ENCODE measurements around the gene PCED1B.
"Not testable (repeated sequence)": the region's sequence is repeated elsewhere in the genome, so short reads cannot be mapped to it uniquely, and the experiment has no call there.

PCED1B gene

DNA sequence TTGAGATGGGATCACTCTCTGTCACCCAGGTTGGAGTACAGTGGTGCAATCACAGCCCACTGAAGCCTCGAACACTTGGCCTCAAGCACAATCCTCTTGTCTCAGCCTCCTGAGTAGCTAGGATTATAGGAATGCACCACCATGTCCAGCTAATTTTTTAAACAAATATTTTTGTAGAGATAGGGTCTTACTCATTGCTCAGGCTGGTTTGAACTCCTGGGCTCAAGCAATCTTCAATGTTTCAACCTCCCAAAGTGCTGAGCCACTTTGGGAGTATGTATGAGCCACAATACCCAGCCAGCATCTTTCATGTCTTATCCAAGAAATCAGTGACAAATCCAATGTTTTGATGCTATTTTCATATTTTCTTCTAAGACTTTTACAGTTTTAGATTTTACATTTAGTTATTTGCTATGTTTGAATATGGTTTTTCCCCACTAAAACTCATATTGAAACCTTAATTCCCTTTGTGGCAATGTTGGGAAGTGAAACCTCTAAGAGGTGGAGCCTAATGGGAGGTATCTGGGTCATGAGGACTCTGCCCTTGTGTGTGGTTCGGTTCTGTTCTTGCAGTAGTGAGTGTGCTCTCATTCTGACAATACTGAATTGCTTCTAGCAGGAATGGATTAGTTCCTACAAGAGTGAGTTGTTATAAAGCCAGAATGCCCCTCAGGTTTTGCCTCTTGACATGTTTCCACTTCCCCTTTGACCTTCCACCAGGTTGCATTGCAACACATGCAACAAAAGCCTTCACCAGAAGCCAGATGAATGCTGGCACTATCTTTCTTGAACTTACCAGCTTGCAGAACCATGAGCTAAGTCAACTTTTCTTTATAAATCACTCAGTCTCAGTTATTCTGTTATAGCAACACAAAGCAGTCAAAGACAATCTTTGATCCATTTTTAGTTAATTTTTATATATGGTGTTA is 81.2 kb downstream of the PCED1B start:
- Histone ChIP-seq H3K4me3 (ENCODE audit: low read length) (no peak overlapping the region), H3K4me1 (ENCODE audit: insufficient read depth, low read length) (no peaks in the 10 kb centered on the region), H3K27ac (ENCODE audit: low read length) (no peak overlapping the region), H3K9me3 (ENCODE audit: insufficient read depth, low read depth, low read length) (peaks cover 4% of the 10 kb centered on the region; the same call in 1 of the 2 replicates), H3K36me3 (ENCODE audit: insufficient read depth, low read depth, low read length) (no peaks in the 10 kb centered on the region), H3K27me3 (ENCODE audit: insufficient read depth, low read length) (no peaks in the 10 kb centered on the region), H3K9ac (ENCODE audit: low read depth, low read length) (no peak overlapping the region)

GRCh38 chr12:47164116-47164515 is 84.7 kb downstream of the PCED1B start:
- H3K9me3 ChIP-seq (ENCODE audit: insufficient read depth, low read depth, low read length): peaks cover 4% of the 10 kb centered on the region; the same call in 1 of the 2 replicates
- H3K4me3 ChIP-seq (ENCODE audit: low read length): no peak overlapping the region
- no peaks in the 10 kb centered on the region for H3K4me1 ChIP-seq (ENCODE audit: insufficient read depth, low read length)
- H3K9ac ChIP-seq (ENCODE audit: low read depth, low read length): no peak overlapping the region
- H3K27ac ChIP-seq (ENCODE audit: low read length): no peak overlapping the region
- H3K36me3 ChIP-seq (ENCODE audit: insufficient read depth, low read depth, low read length): no peaks in the 10 kb centered on the region
- no peaks in the 10 kb centered on the region for H3K27me3 ChIP-seq (ENCODE audit: insufficient read depth, low read length)

- Histone ChIP-seq H3K9me3 (ENCODE audit: insufficient read depth, low read depth, low read length) (peaks cover 4% of the 10 kb centered on the region; the same call in 1 of the 2 replicates), H3K4me1 (ENCODE audit: insufficient read depth, low read length) (no peaks in the 10 kb centered on the region), H3K4me3 (ENCODE audit: low read length) (no peak overlapping the region), H3K9ac (ENCODE audit: low read depth, low read length) (no peak overlapping the region), H3K27ac (ENCODE audit: low read length) (no peak overlapping the region), H3K36me3 (ENCODE audit: insufficient read depth, low read depth, low read length) (no peaks in the 10 kb centered on the region), H3K27me3 (ENCODE audit: insufficient read depth, low read length) (no peaks in the 10 kb centered on the region)
Measured at GRCh38 chr12:47164724-47165439, 85.5 kb downstream of the PCED1B start.

GRCh38 chr12:47165934-47166333 is 86.5 kb downstream of the PCED1B start:
- Histone ChIP-seq H3K4me1 (ENCODE audit: insufficient read depth, low read length) (no peaks in the 10 kb centered on the region), H3K36me3 (ENCODE audit: insufficient read depth, low read depth, low read length) (no peaks in the 10 kb centered on the region), H3K27me3 (ENCODE audit: insufficient read depth, low read length) (no peaks in the 10 kb centered on the region), H3K9me3 (ENCODE audit: insufficient read depth, low read depth, low read length) (peaks cover 4% of the 10 kb centered on the region; the same call in 1 of the 2 replicates), H3K9ac (ENCODE audit: low read depth, low read length) (no peak overlapping the region), H3K27ac (ENCODE audit: low read length) (no peak overlapping the region), H3K4me3 (ENCODE audit: low read length) (no peak overlapping the region)

DNA sequence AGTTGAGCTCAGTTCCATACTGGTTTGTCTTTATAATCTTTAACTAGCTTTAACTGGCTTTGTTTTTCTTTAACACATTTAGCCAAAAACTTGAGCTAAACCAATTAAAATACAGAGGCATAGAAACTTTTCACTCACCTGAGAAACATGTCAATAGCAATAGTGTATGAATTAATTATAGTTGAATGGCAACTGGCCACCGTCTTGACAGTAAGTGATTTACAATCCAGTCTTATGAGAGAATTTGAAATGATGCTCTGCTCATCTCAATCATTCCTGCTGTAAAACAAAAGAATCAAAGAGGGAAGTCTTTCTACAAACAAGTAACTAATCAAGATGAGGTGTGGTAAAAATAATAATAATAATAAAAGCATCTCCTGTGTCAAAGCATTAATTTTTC is 86.9 kb downstream of the PCED1B start:
- Histone ChIP-seq H3K9me3 (ENCODE audit: insufficient read depth, low read depth, low read length) (peaks cover 4% of the 10 kb centered on the region; the same call in 1 of the 2 replicates), H3K27ac (ENCODE audit: low read length) (no peak overlapping the region), H3K9ac (ENCODE audit: low read depth, low read length) (no peak overlapping the region)

GRCh38 chr12:47170281-47170680 is 90.9 kb downstream of the PCED1B start:
- H3K27me3 ChIP-seq (ENCODE audit: insufficient read depth, low read length); H3K36me3 ChIP-seq (ENCODE audit: insufficient read depth, low read depth, low read length); H3K9ac ChIP-seq (ENCODE audit: low read depth, low read length); H3K4me3 ChIP-seq (ENCODE audit: low read length); H3K9me3 ChIP-seq (ENCODE audit: insufficient read depth, low read depth, low read length); H3K4me1 ChIP-seq (ENCODE audit: insufficient read depth, low read length); H3K27ac ChIP-seq (ENCODE audit: low read length): not testable (repeated sequence)

More for the DNA sequence above, 86.9 kb downstream of the PCED1B start:
- no peaks in the 10 kb centered on the region for H3K4me1 ChIP-seq (ENCODE audit: insufficient read depth, low read length)
- H3K36me3 ChIP-seq (ENCODE audit: insufficient read depth, low read depth, low read length): no peaks in the 10 kb centered on the region
- H3K27me3 ChIP-seq (ENCODE audit: insufficient read depth, low read length): no peaks in the 10 kb centered on the region
- no peak overlapping the region for H3K4me3 ChIP-seq (ENCODE audit: low read length)

GRCh38 chr12:47178014-47178413 is 98.6 kb downstream of the PCED1B start:
- Histone ChIP-seq H3K27me3 (ENCODE audit: insufficient read depth, low read length) (no peaks in the 10 kb centered on the region), H3K9ac (ENCODE audit: low read depth, low read length) (no peak overlapping the region), H3K36me3 (ENCODE audit: insufficient read depth, low read depth, low read length) (no peaks in the 10 kb centered on the region), H3K4me1 (ENCODE audit: insufficient read depth, low read length) (no peaks in the 10 kb centered on the region), H3K27ac (ENCODE audit: low read length) (no peak overlapping the region), H3K9me3 (ENCODE audit: insufficient read depth, low read depth, low read length) (no peaks in the 10 kb centered on the region), H3K4me3 (ENCODE audit: low read length) (no peak overlapping the region)

DNA sequence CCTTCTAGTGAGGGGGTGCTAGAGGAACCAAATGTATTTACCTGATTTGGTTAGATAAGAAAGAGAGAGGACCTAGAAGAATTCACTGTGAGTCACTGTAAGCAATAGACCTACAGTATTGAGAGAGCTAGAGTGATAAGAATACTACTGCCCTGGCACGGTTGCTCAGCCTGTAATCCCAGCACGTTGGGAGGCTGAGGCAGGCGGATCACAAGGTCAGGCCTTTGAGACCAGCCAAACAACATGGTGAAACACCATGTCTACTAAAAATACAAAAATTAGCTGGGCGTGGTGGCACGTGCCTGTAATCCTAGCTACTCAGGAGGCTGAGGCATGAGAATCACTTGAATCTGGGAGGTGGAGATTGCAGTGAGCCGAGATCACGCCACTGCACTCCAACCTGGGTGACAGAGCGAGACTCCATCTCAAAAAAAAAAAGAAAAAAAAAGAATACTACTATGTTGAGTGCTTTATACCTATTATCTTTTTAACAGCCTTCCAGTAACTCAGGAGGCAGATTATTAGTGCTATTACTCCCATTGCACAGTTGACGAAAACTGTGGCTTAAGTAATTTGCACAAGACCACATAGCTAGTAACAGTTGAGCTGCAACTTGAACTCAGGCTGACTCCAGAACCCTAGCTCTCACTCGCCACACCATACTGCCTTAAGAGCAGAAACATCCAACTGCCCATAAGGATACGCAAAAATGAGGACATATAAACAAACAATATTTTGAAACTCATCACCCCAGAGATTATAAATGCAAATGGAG is 102.9 kb downstream of the PCED1B start:
- H3K27ac ChIP-seq (ENCODE audit: low read length); H3K9me3 ChIP-seq (ENCODE audit: insufficient read depth, low read depth, low read length); H3K4me3 ChIP-seq (ENCODE audit: low read length); H3K36me3 ChIP-seq (ENCODE audit: insufficient read depth, low read depth, low read length); H3K4me1 ChIP-seq (ENCODE audit: insufficient read depth, low read length); H3K9ac ChIP-seq (ENCODE audit: low read depth, low read length); H3K27me3 ChIP-seq (ENCODE audit: insufficient read depth, low read length): not testable (repeated sequence)

DNA sequence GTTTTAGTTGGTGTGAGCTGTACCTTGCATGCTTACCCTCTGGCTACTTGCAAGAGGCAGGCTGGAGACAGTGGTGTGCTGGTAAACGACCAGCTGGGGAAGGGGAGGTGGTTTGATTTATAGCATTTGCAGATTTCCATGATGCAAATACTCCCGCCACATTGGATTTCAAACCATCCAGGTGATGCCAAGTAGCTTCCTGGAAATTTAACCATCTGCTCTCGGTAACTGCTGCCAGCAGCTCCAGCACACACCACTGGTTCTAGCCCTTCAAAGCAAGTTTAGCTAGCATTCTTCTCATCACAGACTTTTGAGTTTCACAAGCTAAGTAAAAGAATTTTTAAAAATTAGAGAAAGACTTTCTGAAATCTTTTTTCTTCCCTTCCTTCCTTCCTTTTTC is 104.8 kb downstream of the PCED1B start:
- Histone ChIP-seq H3K9me3 (ENCODE audit: insufficient read depth, low read depth, low read length) (no peaks in the 10 kb centered on the region), H3K27me3 (ENCODE audit: insufficient read depth, low read length) (no peaks in the 10 kb centered on the region), H3K36me3 (ENCODE audit: insufficient read depth, low read depth, low read length) (no peaks in the 10 kb centered on the region), H3K9ac (ENCODE audit: low read depth, low read length) (no peak overlapping the region), H3K27ac (ENCODE audit: low read length) (no peak overlapping the region), H3K4me3 (ENCODE audit: low read length) (no peak overlapping the region), H3K4me1 (ENCODE audit: insufficient read depth, low read length) (no peaks in the 10 kb centered on the region)

GRCh38 chr12:47184813-47185212 is 105.4 kb downstream of the PCED1B start:
- no peak overlapping the region for H3K27ac ChIP-seq (ENCODE audit: low read length)
- no peak overlapping the region for H3K9ac ChIP-seq (ENCODE audit: low read depth, low read length)
- no peaks in the 10 kb centered on the region for H3K36me3 ChIP-seq (ENCODE audit: insufficient read depth, low read depth, low read length)
- H3K9me3 ChIP-seq (ENCODE audit: insufficient read depth, low read depth, low read length): no peaks in the 10 kb centered on the region
- no peak overlapping the region for H3K4me3 ChIP-seq (ENCODE audit: low read length)
- no peaks in the 10 kb centered on the region; the same call in 1 of the 2 replicates for H3K4me1 ChIP-seq (ENCODE audit: insufficient read depth, low read length)
- H3K27me3 ChIP-seq (ENCODE audit: insufficient read depth, low read length): no peaks in the 10 kb centered on the region

- Histone ChIP-seq H3K9ac (ENCODE audit: low read depth, low read length) (no peak overlapping the region), H3K4me3 (ENCODE audit: low read length) (no peak overlapping the region), H3K27me3 (ENCODE audit: insufficient read depth, low read length) (no peaks in the 10 kb centered on the region), H3K9me3 (ENCODE audit: insufficient read depth, low read depth, low read length) (no peaks in the 10 kb centered on the region), H3K36me3 (ENCODE audit: insufficient read depth, low read depth, low read length) (no peaks in the 10 kb centered on the region), H3K4me1 (ENCODE audit: insufficient read depth, low read length) (peaks cover 13% of the 10 kb centered on the region), H3K27ac (ENCODE audit: low read length) (no peak overlapping the region)
Measured at GRCh38 chr12:47186246-47186645, 106.8 kb downstream of the PCED1B start.
